Left renal pelvis (tissue), 4 donors: ENCODE results near the gene CTSC. TPM values are rescaled to one million over a fixed set of nuclear protein-coding genes. Genes with fewer than 3 reads are reported as not detected.

Experiments used
- DNase-seq, 4 donors: peaks; one replicate each; pipeline ENCODE4 v3.0.0-alpha.2; 2013; ENCODE audit warnings: low read depth in 4 of 4, low spot score in 3 of 4
- polyA plus RNA-seq, 4 donors: library from polyadenylated mRNA; unstranded; fragments of 120-200 nt; gene quantifications; one replicate each; pipeline ENCODE4 v1.2.1, GENCODE V29; 2013; ENCODE audit not compliant: insufficient read length in 4 of 4

The CTSC gene
- polyA plus RNA-seq = 100 to 1,000 TPM; 206 to 355 (median 250) TPM

- peak; percentile 78 to 84 (median 80) for DNase-seq
Observed at GRCh38 chr11:88337181-88337986, at the start of gene CTSC. CTSC (minus strand) TSS chr11:88337736; CDS start chr11:88337672, 64 bp downstream.

DNA sequence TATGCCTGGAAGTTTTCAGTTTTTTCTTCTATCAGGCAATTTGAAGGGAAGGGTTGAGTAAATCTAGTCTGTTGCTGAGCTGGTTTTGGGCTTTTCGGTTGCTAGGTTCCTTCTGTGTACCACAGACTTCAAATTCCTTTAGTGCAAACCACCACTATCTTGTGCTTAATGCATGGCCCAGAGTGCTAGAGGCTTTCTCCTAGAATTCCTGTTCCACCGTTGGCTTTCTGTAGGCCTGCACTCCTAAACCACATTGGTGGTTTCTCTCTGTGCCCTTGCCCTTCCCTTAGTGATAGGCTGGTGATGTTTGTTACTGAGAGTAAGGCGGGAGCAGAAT is 47.1 kb upstream of the CTSC start:
- DNase-seq = no peak

GRCh38 chr11:88384004-88384668 is 46.6 kb upstream of the CTSC start:
- no peak for DNase-seq

DNA sequence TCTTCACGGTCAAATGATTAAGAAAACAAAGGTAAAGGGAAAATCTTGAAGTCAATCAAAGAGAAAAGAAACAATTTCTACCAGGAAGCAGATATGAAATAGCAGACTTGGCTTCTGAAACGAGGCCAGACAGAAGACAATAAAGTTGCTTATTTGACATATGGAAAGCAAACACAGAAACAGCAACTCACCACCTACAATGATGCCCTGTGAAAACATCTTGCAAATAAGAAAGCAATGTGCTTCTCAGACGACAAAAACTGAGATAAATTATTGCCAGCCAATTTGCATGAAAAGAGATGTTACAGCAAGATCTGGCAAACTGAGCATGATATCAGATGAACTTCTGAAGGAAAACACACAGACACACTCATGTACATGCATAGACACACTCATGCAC is 45.9 kb upstream of the CTSC start:
- no peak for DNase-seq

DNA sequence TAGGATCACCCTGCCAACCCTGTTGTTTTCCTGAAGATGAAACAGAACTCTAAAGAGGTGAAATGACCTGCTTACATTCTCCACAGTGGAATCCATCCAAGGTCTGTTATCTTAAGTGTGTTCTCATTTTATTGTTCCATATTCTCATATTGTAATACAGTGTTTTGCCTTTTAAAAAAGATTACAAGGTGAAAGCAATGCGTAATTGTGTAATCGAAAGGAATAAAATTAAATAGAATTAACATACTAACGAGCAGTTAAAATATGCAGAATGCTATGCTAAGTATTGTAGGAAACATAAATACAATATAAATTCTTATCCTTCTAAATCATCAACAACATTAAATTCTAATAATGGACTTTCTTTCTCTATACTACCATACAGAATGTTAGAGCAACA is 41.6 kb upstream of the CTSC start:
- DNase-seq = no peak

DNA sequence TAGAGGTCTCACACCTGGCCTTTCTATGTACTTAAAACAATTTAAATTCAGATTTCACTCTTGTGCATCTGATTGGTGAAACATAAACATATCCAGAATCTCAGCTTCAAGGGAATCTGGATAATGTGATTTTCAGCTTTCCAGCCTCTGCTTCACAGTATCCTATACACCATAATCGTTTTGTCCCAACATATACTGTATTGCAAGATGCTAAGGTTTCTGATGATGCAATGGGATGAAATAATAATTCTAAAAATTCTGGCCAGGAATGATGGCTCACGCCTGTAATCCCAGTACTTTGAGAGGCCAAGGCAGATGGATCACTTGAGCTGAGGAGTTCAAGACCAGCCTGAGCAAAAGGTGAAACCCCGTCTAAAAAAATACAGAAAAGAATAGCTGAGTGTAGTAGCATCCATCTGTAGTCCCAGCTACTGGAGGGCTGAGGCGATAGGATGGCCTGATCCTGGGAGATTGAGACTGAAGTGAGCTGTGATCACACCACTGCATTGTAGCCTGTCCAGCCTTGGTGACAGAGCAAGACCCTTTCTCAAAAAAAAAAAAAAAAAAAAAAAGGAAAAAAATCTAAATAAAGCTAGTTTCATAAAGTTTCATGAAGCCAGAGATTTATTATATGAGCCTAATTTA is 41.0 kb upstream of the CTSC start:
- no peak for DNase-seq

DNA sequence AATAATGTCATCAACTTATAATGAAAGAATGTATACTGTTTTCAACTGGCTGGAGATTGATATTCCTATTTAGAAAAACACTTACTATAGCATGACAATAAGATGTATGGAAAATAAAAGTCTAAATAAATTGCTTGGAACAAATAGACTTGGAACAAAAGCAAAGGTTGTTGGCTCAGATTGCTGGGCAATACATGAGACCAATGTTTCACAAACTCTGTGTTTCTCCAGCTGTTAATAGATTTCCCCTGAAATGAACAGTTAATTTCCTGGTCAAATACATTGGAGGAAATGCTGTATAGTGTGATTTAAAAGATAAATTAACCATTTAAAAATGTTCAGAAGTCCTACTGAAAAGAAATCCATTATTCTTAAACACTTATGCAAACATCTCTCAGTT is 40.1 kb upstream of the CTSC start:
- DNase-seq = no peak

DNA sequence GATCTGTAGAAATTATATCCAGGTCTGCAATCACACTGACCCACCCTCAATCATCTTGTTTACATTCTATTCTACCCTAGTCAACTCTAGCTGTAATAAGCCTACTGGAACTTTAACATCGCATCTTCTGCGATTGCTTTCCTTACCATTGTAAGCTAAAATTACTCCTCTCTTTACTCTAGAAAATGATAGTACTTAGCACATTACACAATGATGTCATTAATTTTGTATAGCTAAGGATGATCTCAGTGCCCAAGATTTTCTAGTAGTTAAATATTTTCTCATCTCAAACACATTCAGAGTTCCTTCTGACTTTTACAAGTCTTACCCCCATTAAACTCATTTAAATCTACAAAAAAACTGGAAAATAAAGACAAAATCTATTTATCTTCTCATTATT is 39.6 kb upstream of the CTSC start:
- no peak for DNase-seq

- no peak for DNase-seq
Observed at GRCh38 chr11:88375927-88376470, 38.5 kb upstream of the CTSC start.

DNA sequence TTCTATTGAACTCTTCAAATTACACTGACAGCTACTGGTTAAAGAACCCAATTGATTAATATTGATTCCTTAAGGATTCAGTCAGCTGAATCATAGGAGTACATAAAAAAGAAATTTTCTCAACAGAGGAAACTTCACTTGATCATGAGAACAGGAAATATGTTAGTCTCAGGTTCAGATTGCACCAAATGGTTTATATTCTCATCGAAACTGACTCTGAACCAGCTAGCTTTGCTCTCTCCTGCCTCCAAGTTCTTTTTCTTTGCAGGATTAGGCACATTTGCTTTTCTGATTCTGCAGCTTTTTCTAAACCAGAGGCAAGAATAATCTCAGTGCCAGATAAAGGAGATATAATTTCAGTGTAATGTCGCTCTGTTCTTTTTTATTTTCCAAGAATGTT is 33.2 kb upstream of the CTSC start:
- no peak for DNase-seq

GRCh38 chr11:88367310-88367709 is 29.8 kb upstream of the CTSC start:
- no peak for DNase-seq

GRCh38 chr11:88363648-88364065 is 26.1 kb upstream of the CTSC start:
- DNase-seq = no peak

DNA sequence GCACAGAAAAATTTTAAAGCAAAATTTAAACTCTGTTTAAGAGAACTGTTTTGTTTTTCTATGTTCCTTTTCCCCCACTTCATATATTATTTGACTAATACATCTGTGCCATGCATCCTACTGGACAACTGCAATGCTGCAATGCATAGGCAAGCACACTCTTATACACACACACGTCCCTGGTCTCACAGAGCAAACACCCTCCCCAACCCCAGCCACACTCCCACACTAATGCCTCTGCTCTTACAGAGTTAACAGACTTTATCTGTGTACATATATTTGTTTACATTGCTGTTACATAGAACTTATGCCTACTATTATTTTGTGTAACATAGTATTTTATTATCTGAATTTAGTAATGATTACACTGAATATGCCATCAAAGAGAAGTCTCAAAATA is 25.5 kb upstream of the CTSC start:
- no peak for DNase-seq

DNA sequence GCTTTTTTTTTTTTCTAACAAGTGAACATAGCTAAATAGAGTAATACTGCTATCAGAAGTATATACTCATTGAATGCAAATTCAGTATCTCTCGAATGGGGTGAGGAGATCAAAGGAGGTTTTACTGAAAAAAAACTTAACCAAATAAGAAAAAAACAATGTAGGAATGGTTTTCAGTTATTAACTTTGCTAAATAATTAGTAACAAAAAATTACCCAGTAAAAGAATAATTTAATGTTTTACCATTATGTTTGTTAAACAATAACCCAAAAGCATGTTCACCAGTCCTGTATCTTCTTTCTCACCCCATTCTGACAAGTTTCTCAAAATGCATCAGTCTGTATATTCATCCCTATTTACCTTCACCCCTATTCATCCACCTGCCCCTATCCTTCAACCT is 22.6 kb upstream of the CTSC start:
- no peak for DNase-seq

DNA sequence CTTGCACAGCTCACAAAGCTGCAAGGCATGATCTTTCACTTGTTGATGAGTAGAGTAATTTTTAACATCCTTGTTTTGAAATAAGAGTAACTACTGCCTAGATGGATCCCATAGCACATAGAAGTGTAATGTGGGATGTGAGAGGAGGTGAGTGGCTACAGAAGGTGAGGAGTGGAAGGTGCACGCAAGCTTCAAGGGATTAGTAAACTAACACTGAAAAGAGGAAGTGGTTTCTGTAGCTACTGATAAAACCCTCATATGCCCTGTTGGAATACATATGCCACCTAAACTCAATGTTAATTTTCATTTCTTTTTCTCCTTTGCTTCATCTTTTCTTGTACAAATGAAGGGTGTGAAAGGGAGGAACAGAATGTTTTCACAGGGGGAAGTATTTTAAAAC is 22.0 kb upstream of the CTSC start:
- no peak for DNase-seq

DNA sequence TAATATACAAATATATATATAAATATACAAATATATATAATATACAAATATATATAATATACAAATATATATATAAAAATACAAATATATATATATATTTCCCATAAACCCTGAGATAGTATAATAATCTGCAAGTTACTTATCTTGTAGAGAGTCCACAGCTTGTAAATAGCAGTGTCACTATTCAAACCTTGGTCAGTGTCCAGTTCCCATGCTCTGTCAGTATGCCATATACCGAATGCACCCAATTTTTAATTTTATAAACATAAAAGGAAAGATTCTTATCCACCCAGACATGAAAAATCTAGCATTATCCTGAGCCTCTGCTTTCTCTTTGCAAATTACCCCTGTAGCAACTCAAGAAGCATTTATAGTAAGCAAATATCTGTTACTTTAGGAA is 21.6 kb upstream of the CTSC start:
- DNase-seq = no peak

GRCh38 chr11:88358040-88358431 is 20.5 kb upstream of the CTSC start:
- no peak for DNase-seq

DNA sequence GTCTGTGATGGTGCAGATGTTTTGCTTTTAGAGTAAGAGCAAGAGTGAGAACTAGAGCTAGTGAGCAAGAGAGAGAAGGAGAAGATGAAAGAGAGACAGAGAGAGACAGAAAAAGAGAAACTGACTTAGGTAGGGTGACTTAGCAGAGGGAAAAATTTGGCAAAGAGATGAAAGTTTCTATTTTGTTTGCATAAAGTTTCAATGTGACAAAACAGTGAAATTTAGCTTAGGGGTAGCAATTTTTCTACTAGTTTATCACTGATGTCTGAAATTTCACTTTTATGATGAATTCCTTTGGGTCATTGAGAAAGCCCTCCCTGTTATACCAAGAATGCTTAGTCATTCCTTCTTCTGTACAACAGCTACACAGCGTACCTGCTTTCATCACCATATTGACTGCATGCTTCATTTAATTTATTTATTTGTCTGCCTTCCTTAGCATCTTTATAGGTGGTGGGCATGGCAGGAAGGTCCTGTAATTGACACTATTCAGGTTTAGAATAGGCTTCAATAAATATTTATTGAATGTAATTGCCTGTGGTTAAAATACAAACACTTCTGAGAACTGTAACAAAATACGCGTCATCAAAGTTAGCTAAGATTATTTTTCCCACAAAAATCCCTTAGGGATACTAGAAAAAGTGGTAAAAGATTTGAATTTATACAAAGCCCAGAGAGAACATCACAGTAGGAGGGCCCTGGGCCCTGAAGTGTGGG is 19.9 kb upstream of the CTSC start:
- no peak for DNase-seq

GRCh38 chr11:88355887-88356286 is 18.4 kb upstream of the CTSC start:
- no peak for DNase-seq

DNA sequence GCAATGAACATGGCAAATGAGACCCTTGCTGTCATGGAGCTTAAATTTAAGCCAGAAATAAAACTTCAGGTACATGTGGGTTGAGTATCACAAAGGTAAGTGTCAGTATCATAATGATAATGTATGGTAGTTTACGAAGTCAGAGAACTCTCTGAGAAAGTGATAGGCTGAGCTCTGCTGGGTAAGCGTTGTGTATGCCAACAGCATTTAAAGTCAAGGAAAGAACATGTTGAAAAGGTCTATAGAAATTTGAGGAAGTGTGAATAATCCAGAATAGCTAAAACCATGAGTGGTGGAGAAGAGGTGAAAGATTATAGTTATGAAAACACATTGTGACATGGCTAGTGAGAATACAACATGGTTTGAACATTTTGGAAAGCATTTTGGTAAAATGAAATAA is 17.4 kb upstream of the CTSC start:
- no peak for DNase-seq
